Endothelial cell of umbilical vein (primary cell): ENCODE measurements around the gene ADAM8. TPM values are rescaled to one million over a fixed set of nuclear protein-coding genes. Genes with fewer than 3 reads are reported as not detected.

Experiments used
- BruUV-seq: library from RNA; stranded (reverse); fragments of 400-500 nt; replicated peaks from 2 replicates; lab custom pipeline; 2021; lab: Mats Ljungman, UMichigan
- CTCF ChIA-PET: fragments of 300-600, 350-600 bp; sonication (Branson Sonifier 250); formaldehyde crosslinking; loops from one replicate; lab custom pipeline; 2021; ENCODE audit warnings: antibody characterized with exemption, inconsistent platforms; lab: Charles Lee
- POLR2A ChIA-PET: fragments of 300-600, 350-600 bp; sonication (Branson Sonifier 250); formaldehyde crosslinking; loops from one replicate; lab custom pipeline; 2021; ENCODE audit warnings: antibody characterized with exemption, inconsistent platforms; lab: Charles Lee
- DNase-seq: peaks from one replicate; pipeline ENCODE4 v3.0.0-alpha.2; 2011; ENCODE audit warnings: low read depth, low spot score
- FAIRE-seq: peaks from 2 replicates; lab custom pipeline; 2011; peaks lifted over from hg19 to GRCh38; lab: Jason Lieb, UNC
- H2AFZ ChIP-seq: 2 replicates; pipeline ENCODE4 v1.6.0; 2012; ENCODE audit warnings: low read depth, low read length, control low read depth, inconsistent platforms
- H3K27ac ChIP-seq: 2 replicates; pipeline ENCODE4 v1.5.1; 2011; ENCODE audit warnings: low read depth, mild to moderate bottlenecking, control low read depth, low read length, moderate library complexity; ENCODE audit not compliant: insufficient read depth
- H3K27me3 ChIP-seq, 2 experiments: 2 replicates each; pipeline versions ENCODE4 v1.6.0 to v1.6.1; 2011; ENCODE audit warnings: low read length in 2 of 2, mixed read lengths in 1 of 2; ENCODE audit not compliant: control insufficient read depth in 2 of 2, insufficient read depth in 2 of 2
- H3K36me3 ChIP-seq, 2 experiments: 2 replicates in 1 of 2; 3 replicates in 1 of 2; pipeline ENCODE4 v1.5.1; 2011; ENCODE audit warnings: low read length in 2 of 2, mild to moderate bottlenecking in 1 of 2, moderate library complexity in 1 of 2; ENCODE audit not compliant: control insufficient read depth in 2 of 2, insufficient read depth in 2 of 2; ENCODE audit errors: extremely low read depth in 1 of 2
- H3K4me1 ChIP-seq: 3 replicates; pipeline ENCODE4 v1.5.1; 2011; ENCODE audit warnings: mild to moderate bottlenecking, low read length; ENCODE audit not compliant: control insufficient read depth, insufficient read depth; ENCODE audit errors: extremely low read depth
- H3K4me2 ChIP-seq: 2 replicates; pipeline ENCODE4 v1.6.1; 2011; ENCODE audit warnings: low read length, control low read depth, mixed read lengths; ENCODE audit not compliant: insufficient read depth
- H3K4me3 ChIP-seq, 3 experiments: fragments of 200-600 bp in 1 of 3; sonication (generic), shearing (Covaris generic) in 1 of 3; replicated peaks in 1 of 3; 2 replicates each; pipeline ENCODE4 v1.5.1; 2011 to 2016; ENCODE audit warnings: control low read depth in 3 of 3, low read length in 3 of 3, mild to moderate bottlenecking in 2 of 3, inconsistent platforms in 1 of 3, low read depth in 1 of 3, moderate library complexity in 1 of 3; ENCODE audit not compliant: insufficient read depth in 1 of 3
- H3K79me2 ChIP-seq: 2 replicates; pipeline ENCODE4 v1.6.0; 2012; ENCODE audit warnings: low read length, inconsistent platforms; ENCODE audit not compliant: control insufficient read depth, insufficient read depth
- H3K9ac ChIP-seq: replicated peaks from 2 replicates; pipeline ENCODE3; 2011; ENCODE audit warnings: low read length, control low read depth; ENCODE audit not compliant: insufficient read depth; ENCODE audit errors: extremely low read depth
- H3K9me1 ChIP-seq: replicated peaks from 3 replicates; pipeline ENCODE4 v1.6.0; 2011; ENCODE audit warnings: mild to moderate bottlenecking, low read length; ENCODE audit not compliant: control insufficient read depth, insufficient read depth; ENCODE audit errors: extremely low read depth
- H3K9me3 ChIP-seq: replicated peaks from 2 replicates; pipeline ENCODE4 v1.5.1; 2012; ENCODE audit warnings: low read length, inconsistent platforms; ENCODE audit not compliant: control insufficient read depth, insufficient read depth
- H4K20me1 ChIP-seq: replicated peaks from 2 replicates; pipeline ENCODE3; 2011; ENCODE audit warnings: mild to moderate bottlenecking, low read length; ENCODE audit not compliant: control insufficient read depth, insufficient read depth; ENCODE audit errors: extremely low read depth
- CTCF ChIP-seq, 2 donors: IDR thresholded peaks; 1 replicate in 1 of 2; 2 replicates in 1 of 2; pipeline ENCODE4 v1.5.1; 2011; ENCODE audit warnings: low read length in 2 of 2, mild to moderate bottlenecking in 2 of 2, moderate library complexity in 2 of 2, control low read depth in 1 of 2, inconsistent platforms in 1 of 2, low read depth in 1 of 2; ENCODE audit not compliant: insufficient read depth in 1 of 2; ENCODE audit errors: extremely low read depth in 1 of 2
- EZH2 ChIP-seq: IDR thresholded peaks from 2 replicates; pipeline ENCODE4 v1.6.1; 2012; ENCODE audit warnings: borderline replicate concordance, low read depth, mild to moderate bottlenecking, moderate library complexity, low read length, inconsistent platforms; ENCODE audit not compliant: severe bottlenecking
- FOS ChIP-seq: IDR thresholded peaks from 2 replicates; pipeline ENCODE4 v1.6.1; 2011; ENCODE audit warnings: mild to moderate bottlenecking, low read length, moderate library complexity, borderline replicate concordance; ENCODE audit not compliant: insufficient read depth
- GATA2 ChIP-seq: IDR thresholded peaks from 2 replicates; pipeline ENCODE4 v1.7.0; 2011; ENCODE audit warnings: low read depth, mild to moderate bottlenecking, moderate library complexity, mixed read lengths, low read length; ENCODE audit not compliant: insufficient read length, insufficient read depth
- JUN ChIP-seq: IDR thresholded peaks from 2 replicates; pipeline ENCODE4 v1.6.1; 2011; ENCODE audit warnings: borderline replicate concordance, low read depth; ENCODE audit not compliant: insufficient read length, insufficient read depth
- MAX ChIP-seq: IDR thresholded peaks from 2 replicates; pipeline ENCODE4 v1.6.1; 2011; ENCODE audit not compliant: insufficient read depth, insufficient read length
- MYC ChIP-seq: IDR thresholded peaks from one replicate; pipeline ENCODE4 v1.6.1; 2011; ENCODE audit warnings: mild to moderate bottlenecking, low read depth, low read length
- POLR2A ChIP-seq: IDR thresholded peaks from 2 replicates; pipeline ENCODE4 v1.6.1; 2012; ENCODE audit warnings: low read depth, mild to moderate bottlenecking, control low read depth, low read length
- POLR2AphosphoS5 ChIP-seq: IDR thresholded peaks from 2 replicates; pipeline ENCODE4 v1.6.1; 2012; ENCODE audit warnings: low read depth, mild to moderate bottlenecking, control low read depth, low read length, moderate library complexity; ENCODE audit not compliant: insufficient read depth
- dilution Hi-C: fragments of 300-500 bp; cut with MboI; formaldehyde crosslinking; loops from one replicate; pipeline ENCODE4 v1.15.0; 2019; ENCODE audit warnings: low sequenced_read_pairs; ENCODE audit not compliant: extremely low pct_ligation_motif_present
- intact Hi-C: fragments of 100-400 bp; cut with micrococcal nuclease; formaldehyde crosslinking; loops from one replicate; pipeline ENCODE4 v1.10.0; 2022
- polyA plus RNA-seq, 4 experiments: library from polyadenylated mRNA; depleted of rRNA in 3 of 4; stranded (reverse) in 3 of 4; unstranded in 1 of 4; fragments of >200 nt; gene quantifications; 2 replicates each; pipeline versions ENCODE4 v1.2.1 to v1.2.3, GENCODE V29; 2011 to 2012; ENCODE audit warnings: missing spikeins in 1 of 4
- total RNA-seq: library from RNA; stranded (reverse); gene quantifications from 2 replicates; pipeline ENCODE4 v1.2.3, GENCODE V29; 2021

The ADAM8 gene
- total and polyA plus RNA-seq, 2 donors (not counting 3 experiments of a cell fraction or from before 2014, with no cell fraction given) = 0.51 to 0.55 TPM

GRCh38 chr10:133316266-133316665 is 39.6 kb upstream of the ADAM8 start:
- TF ChIP-seq GATA2 (no peak), FOS (no peak), MYC (no peak), POLR2AphosphoS5 (no peak), JUN (no peak), EZH2 (no peak), POLR2A (no peak), MAX (no peak), CTCF (IDR thresholded peaks at IDR 0.05; ENCODE audit: extremely low read depth in 1 of 2, insufficient read depth in 1 of 2, low read depth in 1 of 2, low read length in 2 of 2) (no peak)
- H3K9me1 ChIP-seq = no peaks in the 10 kb centered on the region
- no peak overlapping the region for H3K4me3 ChIP-seq
- POLR2A ChIA-PET = no interaction called here
- no peaks in the 10 kb centered on the region for H3K4me1 ChIP-seq
- intact Hi-C loops = loop anchor here (5.0 kb wide), 1 partner anchor 414 kb away; no protein-coding TSS in a partner anchor
- CTCF ChIA-PET = interaction anchor here (1.7 to 3.6 kb wide), 2 partner anchors 8 to 13 kb away, joined by 7 to 13 read pairs; no protein-coding TSS in a partner anchor
- dilution Hi-C loops = no loop called here
- FAIRE-seq = no peak
- H3K79me2 ChIP-seq = no peaks in the 10 kb centered on the region
- peaks cover 0 to 5% of the 10 kb centered on the region in 2 experiments for H3K36me3 ChIP-seq
- H3K9ac ChIP-seq = no peak overlapping the region
- H4K20me1 ChIP-seq = no peaks in the 10 kb centered on the region
- H2AFZ ChIP-seq = no peak overlapping the region
- no peak overlapping the region for H3K4me2 ChIP-seq
- H3K9me3 ChIP-seq = no peaks in the 10 kb centered on the region
- BruUV-seq = no TSS peak
- no peak for DNase-seq
- no peak overlapping the region for H3K27ac ChIP-seq
- H3K27me3 ChIP-seq = peaks cover 0 to 3% of the 10 kb centered on the region in 2 experiments
